GM12873 (cell line): ENCODE data around the gene ATXN7L1.

Source experiments
- CTCF ChIP-seq: IDR thresholded peaks from 2 replicates; pipeline ENCODE4 v1.5.1; 2012; ENCODE audit warnings: low read depth, mild to moderate bottlenecking, moderate library complexity, low read length, control low read depth; ENCODE audit not compliant: insufficient read depth; ENCODE audit errors: missing control alignments

The ATXN7L1 gene

GRCh38 chr7:105611856-105612775, 264.3 kb downstream of the ATXN7L1 start:
- no peak for TF ChIP-seq CTCF

GRCh38 chr7:105610165-105610930, 266.1 kb downstream of the ATXN7L1 start:
- no peak for TF ChIP-seq CTCF

DNA sequence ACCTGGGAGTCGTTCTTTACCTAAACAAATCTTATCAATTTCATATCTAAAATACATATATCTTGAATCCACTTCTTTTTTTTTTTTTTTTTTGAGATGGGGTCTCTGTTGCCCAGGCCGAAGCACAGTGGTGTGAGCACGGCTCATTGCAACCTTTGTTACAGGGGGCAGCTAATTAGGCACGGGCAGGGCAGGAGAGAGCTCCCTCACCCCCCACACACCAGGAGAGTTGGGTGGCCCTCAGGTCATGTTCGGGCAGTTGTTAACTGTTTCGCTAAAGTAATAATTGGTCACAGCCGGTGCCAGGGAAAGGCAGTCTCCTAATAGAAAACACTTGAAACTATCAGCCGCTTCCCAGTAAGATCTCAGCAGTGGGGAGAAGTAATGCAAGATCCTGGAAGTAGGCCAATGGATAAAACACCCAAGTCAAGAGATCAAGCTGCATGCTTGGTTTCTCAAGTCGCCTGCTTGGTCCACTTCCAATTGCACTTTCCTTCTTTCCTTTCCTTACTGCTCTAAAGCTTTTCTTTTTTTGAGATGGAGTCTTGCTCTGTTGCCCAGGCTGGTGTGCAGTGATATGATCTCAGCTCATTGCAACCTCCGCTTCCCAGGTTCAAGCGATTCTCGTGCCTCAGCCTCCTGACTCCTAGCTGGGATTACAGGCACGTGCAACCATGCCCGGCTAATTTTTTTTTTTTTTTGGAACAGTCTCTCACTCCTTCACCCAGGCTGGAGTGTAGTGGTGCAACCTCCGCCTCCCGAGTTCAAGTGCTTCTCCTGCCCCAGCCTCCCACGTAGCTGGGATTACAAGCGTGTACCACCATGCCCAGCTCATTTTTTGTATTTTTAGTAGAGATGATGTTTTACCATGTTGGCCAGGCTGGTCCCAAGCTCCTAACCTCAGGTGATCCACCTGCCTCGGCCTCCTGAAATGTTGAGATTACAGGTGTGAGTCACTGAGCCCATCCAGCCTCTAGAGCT, 273.8 kb downstream of the ATXN7L1 start:
- TF ChIP-seq CTCF: no peak

DNA sequence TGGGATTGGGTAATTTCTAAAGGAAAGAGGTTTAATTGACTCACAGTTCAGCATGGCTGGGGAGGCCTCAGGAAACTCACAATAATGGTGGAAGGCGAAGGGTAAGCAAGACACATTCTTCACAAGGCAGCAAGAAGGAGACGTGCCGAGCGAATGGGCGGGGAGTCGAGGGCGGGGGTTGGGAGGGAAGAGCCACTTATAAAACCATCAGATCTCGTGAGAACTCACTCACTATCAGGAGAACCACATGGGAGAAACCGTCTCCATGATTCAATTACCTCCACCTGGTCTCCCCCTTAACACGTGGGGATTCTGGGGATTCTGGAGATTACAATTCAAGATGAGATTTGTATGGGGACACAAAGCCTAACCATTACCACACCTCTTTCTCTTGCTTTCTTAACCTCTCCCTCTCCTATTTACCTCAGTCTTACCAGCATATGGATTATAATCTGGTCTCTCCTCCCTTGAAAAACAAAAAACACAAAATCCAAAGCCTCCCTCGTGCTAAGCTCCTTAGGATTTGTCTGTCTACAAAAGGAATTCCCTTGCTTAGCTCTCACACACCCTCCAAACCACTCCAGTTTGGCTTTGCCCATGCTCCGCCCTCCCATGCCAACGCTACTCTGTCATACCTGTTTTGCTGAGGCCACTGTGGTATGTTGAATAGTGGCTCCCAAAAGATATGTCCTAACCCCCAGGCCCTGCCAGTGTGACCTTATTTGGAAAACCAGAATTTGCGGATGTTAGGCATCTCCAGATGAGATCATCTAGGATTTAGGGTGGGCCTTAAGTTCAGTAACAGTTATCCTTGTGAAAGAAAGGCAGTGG, 275.5 kb downstream of the ATXN7L1 start:
- TF ChIP-seq CTCF: no peak

DNA sequence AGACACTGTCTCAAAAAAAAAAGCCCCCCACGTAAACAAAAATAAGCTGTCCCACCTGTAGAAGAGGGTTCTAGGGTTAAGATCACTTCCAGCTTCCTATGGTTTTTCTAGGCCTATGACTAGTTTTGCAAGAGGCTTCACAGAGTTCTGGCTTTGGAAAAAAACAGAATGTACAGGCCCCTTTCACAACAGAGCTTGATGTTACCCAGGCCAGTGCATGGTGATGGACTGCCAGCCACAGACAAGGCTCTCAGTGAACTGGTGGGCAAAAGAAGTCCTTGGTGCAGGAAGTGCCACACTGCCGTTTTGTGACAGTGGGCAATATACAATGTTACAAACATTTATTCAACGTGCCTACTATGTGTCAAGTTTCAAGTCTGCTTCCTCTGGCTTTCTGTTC, 276.8 kb downstream of the ATXN7L1 start:
- TF ChIP-seq CTCF: no peak

GRCh38 chr7:105596866-105597265, 279.5 kb downstream of the ATXN7L1 start:
- no peak for TF ChIP-seq CTCF
